MM.1S (cell line): Measurements from ENCODE around the gene ACO2.
A peak's percentile ranks its signal among the peaks of the same experiment; 100 is the strongest.

Experiments used
- DNase-seq: peaks from one replicate; pipeline ENCODE4 v3.0.0-alpha.2; 2015
- H2AFZ ChIP-seq: fragments of 300-600 bp; sonication (generic); 2 replicates; pipeline ENCODE4 v1.6.0; 2016; ENCODE audit warnings: antibody characterized with exemption, low read length
- H3F3A ChIP-seq: fragments of 300-600 bp; sonication (generic); 2 replicates; pipeline ENCODE4 v1.6.1; 2016; ENCODE audit warnings: mild to moderate bottlenecking, antibody characterized with exemption, low read length, moderate library complexity, mixed read lengths; ENCODE audit not compliant: insufficient read depth
- H3K27ac ChIP-seq: fragments of 300-600 bp; sonication (generic); 2 replicates; pipeline ENCODE4 v1.5.1; 2016; ENCODE audit warnings: mild to moderate bottlenecking, low read length
- H3K27me3 ChIP-seq: fragments of 300-600 bp; sonication (generic); replicated peaks from 2 replicates; pipeline ENCODE4 v1.6.0; 2016; ENCODE audit warnings: low read length; ENCODE audit not compliant: insufficient read depth
- H3K36me3 ChIP-seq: fragments of 300-600 bp; sonication (generic); replicated peaks from 2 replicates; pipeline ENCODE4 v1.6.1; 2016; ENCODE audit warnings: mild to moderate bottlenecking, low read length, mixed read lengths; ENCODE audit not compliant: insufficient read depth
- H3K4me1 ChIP-seq: fragments of 300-600 bp; sonication (generic); 2 replicates; pipeline ENCODE4 v1.6.1; 2016; ENCODE audit warnings: low read length, mixed read lengths
- H3K4me2 ChIP-seq: fragments of 300-600 bp; sonication (generic); 2 replicates; pipeline ENCODE4 v1.6.0; 2016; ENCODE audit warnings: low read depth, low read length
- H3K4me3 ChIP-seq: fragments of 300-600 bp; sonication (generic); 2 replicates; pipeline ENCODE4 v1.5.1; 2016; ENCODE audit warnings: low read length, mixed read lengths
- H3K79me2 ChIP-seq: fragments of 300-600 bp; sonication (generic); 2 replicates; pipeline ENCODE4 v1.6.1; 2016; ENCODE audit warnings: mixed run types, low read length, mixed read lengths
- H3K9ac ChIP-seq: fragments of 300-600 bp; sonication (generic); 2 replicates; pipeline ENCODE4 v1.6.1; 2016; ENCODE audit warnings: low read length, mixed read lengths
- H3K9me2 ChIP-seq: fragments of 300-600 bp; sonication (generic); replicated peaks from 2 replicates; pipeline ENCODE4 v1.6.1; 2016; ENCODE audit warnings: mild to moderate bottlenecking, low read length, mixed read lengths; ENCODE audit not compliant: insufficient read depth
- H3K9me3 ChIP-seq: fragments of 300-600 bp; sonication (generic); replicated peaks from 2 replicates; pipeline ENCODE4 v1.6.1; 2016; ENCODE audit warnings: mild to moderate bottlenecking, low read length, mixed read lengths; ENCODE audit not compliant: insufficient read depth
- H4K20me1 ChIP-seq: fragments of 300-600 bp; sonication (generic); 2 replicates; pipeline ENCODE4 v1.6.1; 2016; ENCODE audit warnings: mild to moderate bottlenecking, low read length, moderate library complexity, mixed read lengths; ENCODE audit not compliant: insufficient read depth
- EZH2 ChIP-seq: fragments of 300-600 bp; sonication (generic); optimal IDR thresholded peaks from 2 replicates; pipeline ENCODE3; 2017; ENCODE audit warnings: low read depth, mild to moderate bottlenecking, antibody characterized with exemption, low read length, mixed read lengths
- EZH2phosphoT487 ChIP-seq: fragments of 300-600 bp; sonication (generic); IDR thresholded peaks from 2 replicates; pipeline ENCODE4 v1.6.1; 2018; ENCODE audit warnings: antibody characterized with exemption, low read length
- TF ChIP-seq, protein P1 (sequence below): fragments of 300-600 bp; sonication (generic); IDR thresholded peaks from 2 replicates; pipeline ENCODE4 v1.5.1; 2016; ENCODE audit warnings: antibody characterized with exemption, low read length, mixed read lengths

The ACO2 gene

DNA sequence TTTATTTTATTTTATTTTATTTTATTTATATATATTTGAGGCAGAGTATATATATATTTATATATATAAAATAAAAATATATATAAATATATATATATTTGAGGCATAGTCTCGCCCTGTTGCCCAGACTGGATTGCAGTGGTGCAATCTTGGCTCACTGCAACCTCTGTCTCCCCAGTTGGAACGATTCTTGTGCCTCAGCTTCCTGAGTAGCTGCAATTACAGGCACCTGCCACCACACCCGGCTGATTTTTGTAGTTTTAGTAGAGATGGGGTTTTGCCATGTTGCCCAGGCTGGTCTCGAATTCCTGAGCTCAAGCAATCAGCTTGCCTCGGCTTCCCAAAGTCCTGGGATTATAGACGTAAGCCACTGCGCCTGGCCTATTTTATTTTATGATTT lies 31.4 kb downstream of the ACO2 start:
- peaks cover 4% of the 10 kb centered on the region; the same call in 1 of the 2 replicates for H4K20me1 ChIP-seq
- no peak overlapping the region for H3K9ac ChIP-seq
- H3K4me1 ChIP-seq = no peaks in the 10 kb centered on the region
- H3K27me3 ChIP-seq = no peaks in the 10 kb centered on the region
- no peaks in the 10 kb centered on the region; the same call in 1 of the 2 replicates for H3F3A ChIP-seq
- DNase-seq = no peak
- H3K9me3 ChIP-seq = no peaks in the 10 kb centered on the region
- no peak overlapping the region for H2AFZ ChIP-seq
- H3K4me3 ChIP-seq = no peak overlapping the region
- no peak overlapping the region for H3K27ac ChIP-seq
- no peak for TF ChIP-seq EZH2
- TF ChIP-seq, protein P1, sequence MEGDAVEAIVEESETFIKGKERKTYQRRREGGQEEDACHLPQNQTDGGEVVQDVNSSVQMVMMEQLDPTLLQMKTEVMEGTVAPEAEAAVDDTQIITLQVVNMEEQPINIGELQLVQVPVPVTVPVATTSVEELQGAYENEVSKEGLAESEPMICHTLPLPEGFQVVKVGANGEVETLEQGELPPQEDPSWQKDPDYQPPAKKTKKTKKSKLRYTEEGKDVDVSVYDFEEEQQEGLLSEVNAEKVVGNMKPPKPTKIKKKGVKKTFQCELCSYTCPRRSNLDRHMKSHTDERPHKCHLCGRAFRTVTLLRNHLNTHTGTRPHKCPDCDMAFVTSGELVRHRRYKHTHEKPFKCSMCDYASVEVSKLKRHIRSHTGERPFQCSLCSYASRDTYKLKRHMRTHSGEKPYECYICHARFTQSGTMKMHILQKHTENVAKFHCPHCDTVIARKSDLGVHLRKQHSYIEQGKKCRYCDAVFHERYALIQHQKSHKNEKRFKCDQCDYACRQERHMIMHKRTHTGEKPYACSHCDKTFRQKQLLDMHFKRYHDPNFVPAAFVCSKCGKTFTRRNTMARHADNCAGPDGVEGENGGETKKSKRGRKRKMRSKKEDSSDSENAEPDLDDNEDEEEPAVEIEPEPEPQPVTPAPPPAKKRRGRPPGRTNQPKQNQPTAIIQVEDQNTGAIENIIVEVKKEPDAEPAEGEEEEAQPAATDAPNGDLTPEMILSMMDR = no peak
- no peak for TF ChIP-seq EZH2phosphoT487
- H3K36me3 ChIP-seq = peaks cover 2% of the 10 kb centered on the region; the same call in 1 of the 2 replicates
- H3K4me2 ChIP-seq = no peak overlapping the region
- peaks cover 88% of the 10 kb centered on the region for H3K79me2 ChIP-seq
- H3K9me2 ChIP-seq = no peaks in the 10 kb centered on the region

DNA sequence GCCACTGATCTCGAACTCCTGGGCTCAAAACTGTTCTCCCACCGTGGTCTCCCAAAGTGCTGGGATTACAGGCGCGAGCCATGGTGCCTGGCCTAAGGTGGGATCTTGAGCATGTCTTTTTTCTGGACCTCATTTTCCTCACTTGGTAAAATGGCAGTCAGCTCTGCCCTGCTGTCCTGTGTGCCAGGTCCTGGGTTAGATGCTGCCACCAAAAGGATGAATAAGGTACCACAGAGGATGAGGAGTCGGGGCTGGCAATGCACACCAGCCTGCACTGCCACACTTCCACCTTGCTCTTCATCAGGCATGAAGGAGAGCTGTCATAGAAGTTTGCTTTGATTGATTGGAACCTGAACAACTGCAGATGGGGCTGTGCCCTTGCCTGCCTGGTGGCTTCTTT lies 32.3 kb downstream of the ACO2 start:
- Histone ChIP-seq H3K9me3 (no peaks in the 10 kb centered on the region), H3F3A (no peaks in the 10 kb centered on the region; the same call in 1 of the 2 replicates), H3K9ac (no peak overlapping the region), H3K9me2 (no peaks in the 10 kb centered on the region), H3K27me3 (no peaks in the 10 kb centered on the region), H3K4me1 (no peaks in the 10 kb centered on the region), H2AFZ (no peak overlapping the region), H4K20me1 (peaks cover 4% of the 10 kb centered on the region; the same call in 1 of the 2 replicates), H3K4me3 (no peak overlapping the region), H3K4me2 (no peak overlapping the region), H3K79me2 (peaks cover 87% of the 10 kb centered on the region), H3K27ac (no peak overlapping the region), H3K36me3 (peaks cover 2% of the 10 kb centered on the region; the same call in 1 of the 2 replicates)
- no peak for DNase-seq
- no peak for TF ChIP-seq EZH2phosphoT487
- no peak for TF ChIP-seq EZH2
- TF ChIP-seq, protein P1 = peak; percentile 36

DNA sequence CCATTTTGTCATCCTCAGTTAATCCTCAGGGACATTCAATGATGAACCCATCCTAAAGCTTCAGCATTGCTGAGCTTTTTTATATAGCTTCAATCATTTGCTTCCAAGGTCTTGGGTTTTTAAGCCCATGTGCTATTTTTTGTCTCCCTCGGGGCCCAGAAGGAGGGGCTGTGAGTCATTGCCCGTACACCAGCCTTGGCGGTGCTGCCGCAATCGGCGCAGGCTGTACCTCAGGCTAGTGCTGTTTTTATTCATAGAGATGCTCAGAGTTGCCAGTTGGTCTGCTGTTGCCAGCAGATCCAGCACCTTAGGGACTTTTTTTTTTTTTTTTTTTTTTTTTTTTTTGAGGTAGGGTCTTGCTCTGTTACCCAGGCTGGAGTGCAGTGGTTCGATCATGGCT lies 35.5 kb downstream of the ACO2 start:
- Histone ChIP-seq H3K4me3 (no peak overlapping the region), H3K9ac (no peak overlapping the region), H3K36me3 (peaks cover 5% of the 10 kb centered on the region), H4K20me1 (peaks cover 11% of the 10 kb centered on the region; the same call in 1 of the 2 replicates), H3K27me3 (no peaks in the 10 kb centered on the region), H3K4me2 (no peak overlapping the region), H3F3A (no peaks in the 10 kb centered on the region; the same call in 1 of the 2 replicates), H3K79me2 (peaks cover 88% of the 10 kb centered on the region), H2AFZ (no peak overlapping the region), H3K9me2 (no peaks in the 10 kb centered on the region), H3K9me3 (no peaks in the 10 kb centered on the region), H3K4me1 (no peaks in the 10 kb centered on the region), H3K27ac (no peak overlapping the region)
- DNase-seq = no peak
- TF ChIP-seq EZH2 (no peak), EZH2phosphoT487 (no peak)
- TF ChIP-seq, protein P1 = no peak
